ENCODE data around the gene BORA. TPM values are rescaled to one million over a fixed set of nuclear protein-coding genes. Genes with fewer than 3 reads are reported as not detected.

BORA gene
- total and polyA plus RNA-seq, 4 donors: 1.6 to 4.0 (median 3.3) TPM

- Histone ChIP-seq H3K27me3 (ENCODE audit: control insufficient read depth in 3 of 3, insufficient read depth in 3 of 3, low read length in 2 of 3) (no peaks in the 10 kb centered on the region), H3K36me3 (ENCODE audit: control insufficient read depth in 4 of 4, insufficient read depth in 4 of 4, low read length in 4 of 4) (peaks cover 4 to 17% (median 12%) of the 10 kb centered on the region in 4 donors), H3K4me1 (ENCODE audit: control insufficient read depth in 5 of 5, insufficient read depth in 5 of 5, low read length in 5 of 5) (no peaks in the 10 kb centered on the region), H3K9ac (ENCODE audit: insufficient read depth in 1 of 2, low read length in 2 of 2) (no peak overlapping the region), H3K9me3 (ENCODE audit: control insufficient read depth in 4 of 4, insufficient read depth in 3 of 4, low read length in 3 of 4) (no peaks in the 10 kb centered on the region), H3K4me3 (no peak overlapping the region), H3K27ac (ENCODE audit: low read depth in 1 of 2, low read length in 1 of 2) (no peak overlapping the region)
- WGBS, 2 donors: 66 to 80% methylated on average over 3 of the region's 3 CpGs
- TF ChIP-seq, protein P1, sequence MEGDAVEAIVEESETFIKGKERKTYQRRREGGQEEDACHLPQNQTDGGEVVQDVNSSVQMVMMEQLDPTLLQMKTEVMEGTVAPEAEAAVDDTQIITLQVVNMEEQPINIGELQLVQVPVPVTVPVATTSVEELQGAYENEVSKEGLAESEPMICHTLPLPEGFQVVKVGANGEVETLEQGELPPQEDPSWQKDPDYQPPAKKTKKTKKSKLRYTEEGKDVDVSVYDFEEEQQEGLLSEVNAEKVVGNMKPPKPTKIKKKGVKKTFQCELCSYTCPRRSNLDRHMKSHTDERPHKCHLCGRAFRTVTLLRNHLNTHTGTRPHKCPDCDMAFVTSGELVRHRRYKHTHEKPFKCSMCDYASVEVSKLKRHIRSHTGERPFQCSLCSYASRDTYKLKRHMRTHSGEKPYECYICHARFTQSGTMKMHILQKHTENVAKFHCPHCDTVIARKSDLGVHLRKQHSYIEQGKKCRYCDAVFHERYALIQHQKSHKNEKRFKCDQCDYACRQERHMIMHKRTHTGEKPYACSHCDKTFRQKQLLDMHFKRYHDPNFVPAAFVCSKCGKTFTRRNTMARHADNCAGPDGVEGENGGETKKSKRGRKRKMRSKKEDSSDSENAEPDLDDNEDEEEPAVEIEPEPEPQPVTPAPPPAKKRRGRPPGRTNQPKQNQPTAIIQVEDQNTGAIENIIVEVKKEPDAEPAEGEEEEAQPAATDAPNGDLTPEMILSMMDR (IDR thresholded peaks at IDR 0.05; ENCODE audit: control extremely low read depth, extremely low read depth): no peak
- ATAC-seq (ENCODE audit: insufficient read depth, low FRiP score) (no peak), DNase-seq (no peak)
Measured at GRCh38 chr13:72798817-72799216, 71.1 kb downstream of the BORA start.

GRCh38 chr13:72804301-72804700, 76.6 kb downstream of the BORA start:
- peaks cover 5 to 20% (median 6%) of the 10 kb centered on the region in 4 donors for H3K36me3 ChIP-seq (ENCODE audit: control insufficient read depth in 4 of 4, insufficient read depth in 4 of 4, low read length in 4 of 4)
- H3K4me3 ChIP-seq: no peak overlapping the region
- no peaks in the 10 kb centered on the region for H3K9me3 ChIP-seq (ENCODE audit: control insufficient read depth in 4 of 4, insufficient read depth in 3 of 4, low read length in 3 of 4)
- H3K4me1 ChIP-seq (ENCODE audit: control insufficient read depth in 5 of 5, insufficient read depth in 5 of 5, low read length in 5 of 5): no peaks in the 10 kb centered on the region
- no peak overlapping the region for H3K9ac ChIP-seq (ENCODE audit: insufficient read depth in 1 of 2, low read length in 2 of 2)
- WGBS, 2 donors: 89 to 94% methylated on average over 1 of the region's 1 CpG
- no peak for DNase-seq
- TF ChIP-seq, protein P1 (IDR thresholded peaks at IDR 0.05; ENCODE audit: control extremely low read depth, extremely low read depth): no peak
- H3K27ac ChIP-seq (ENCODE audit: low read depth in 1 of 2, low read length in 1 of 2): no peak overlapping the region
- ATAC-seq (ENCODE audit: insufficient read depth, low FRiP score): no peak
- H3K27me3 ChIP-seq (ENCODE audit: control insufficient read depth in 3 of 3, insufficient read depth in 3 of 3, low read length in 2 of 3): no peaks in the 10 kb centered on the region

Small RNAs within 50 kb of the gene (small RNA-seq; reads per million reads assigned to genes)
- gene RNU6-80P (ENCODE audit: low replicate concordance): not detected

Other genes starting within 250 kb of the BORA start
- 1 to 10 TPM; 6.6 to 6.7 TPM for gene MZT1, start 294 bp upstream of the BORA start, total RNA-seq
- 10 to 100 TPM in 1 of 2 donors, 1 to 10 TPM in 1; 7.5 to 12.5 TPM for gene MZT1, start 294 bp upstream of the BORA start, polyA plus RNA-seq
- gene DIS3, start 54.0 kb downstream of the BORA start, total RNA-seq: 10 to 100 TPM; 30.9 to 40.4 TPM
- gene DIS3, start 54.0 kb downstream of the BORA start, polyA plus RNA-seq: 10 to 100 TPM; 11.2 to 13.5 TPM
- gene PIBF1, start 54.2 kb downstream of the BORA start, total RNA-seq: 10 to 100 TPM; 26.6 to 61.1 TPM
- gene PIBF1, start 54.2 kb downstream of the BORA start, polyA plus RNA-seq: 10 to 100 TPM in 1 of 2 donors, 1 to 10 TPM in 1; 8.4 to 24.7 TPM

Data from lung (tissue), 13 donors.